Panc1 (cell line): ENCODE measurements around the gene CTNND2.

Experiments
- POLR2AphosphoS5 ChIP-seq: IDR thresholded peaks from 2 replicates; pipeline ENCODE4 v1.6.1; 2012; ENCODE audit warnings: mild to moderate bottlenecking, low read depth, low read length, moderate library complexity
- TCF7L2 ChIP-seq: IDR thresholded peaks from 2 replicates; pipeline ENCODE4 v1.6.1; 2011; ENCODE audit warnings: mild to moderate bottlenecking, low read depth, low read length, inconsistent platforms
- TF ChIP-seq, protein P1 (sequence below): fragments of 450-650 bp; IDR thresholded peaks from 2 replicates; pipeline ENCODE4 v1.5.1; 2017; ENCODE audit warnings: mild to moderate bottlenecking

DNA sequence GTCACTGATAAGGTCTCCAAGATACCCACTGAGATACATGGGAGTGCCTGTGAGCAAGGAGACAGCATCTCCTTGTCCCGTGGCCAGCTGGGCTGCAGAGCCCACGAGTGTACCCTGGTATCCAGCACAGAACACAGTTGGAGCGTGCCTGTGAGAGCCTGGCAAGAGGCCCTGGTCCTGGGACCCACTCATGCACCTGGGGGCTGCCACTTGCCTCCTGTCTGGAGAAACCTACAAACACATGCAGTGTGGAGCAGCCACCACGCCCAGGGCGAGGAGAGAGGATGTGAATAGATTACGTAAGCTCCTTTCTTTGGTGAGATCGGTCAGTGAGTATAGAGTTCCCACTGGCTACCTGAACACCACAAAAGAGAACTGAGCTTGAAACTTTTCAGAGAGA, 88.3 kb downstream of the CTNND2 start:
- TF ChIP-seq, protein P1, sequence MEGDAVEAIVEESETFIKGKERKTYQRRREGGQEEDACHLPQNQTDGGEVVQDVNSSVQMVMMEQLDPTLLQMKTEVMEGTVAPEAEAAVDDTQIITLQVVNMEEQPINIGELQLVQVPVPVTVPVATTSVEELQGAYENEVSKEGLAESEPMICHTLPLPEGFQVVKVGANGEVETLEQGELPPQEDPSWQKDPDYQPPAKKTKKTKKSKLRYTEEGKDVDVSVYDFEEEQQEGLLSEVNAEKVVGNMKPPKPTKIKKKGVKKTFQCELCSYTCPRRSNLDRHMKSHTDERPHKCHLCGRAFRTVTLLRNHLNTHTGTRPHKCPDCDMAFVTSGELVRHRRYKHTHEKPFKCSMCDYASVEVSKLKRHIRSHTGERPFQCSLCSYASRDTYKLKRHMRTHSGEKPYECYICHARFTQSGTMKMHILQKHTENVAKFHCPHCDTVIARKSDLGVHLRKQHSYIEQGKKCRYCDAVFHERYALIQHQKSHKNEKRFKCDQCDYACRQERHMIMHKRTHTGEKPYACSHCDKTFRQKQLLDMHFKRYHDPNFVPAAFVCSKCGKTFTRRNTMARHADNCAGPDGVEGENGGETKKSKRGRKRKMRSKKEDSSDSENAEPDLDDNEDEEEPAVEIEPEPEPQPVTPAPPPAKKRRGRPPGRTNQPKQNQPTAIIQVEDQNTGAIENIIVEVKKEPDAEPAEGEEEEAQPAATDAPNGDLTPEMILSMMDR = no peak
- TF ChIP-seq POLR2AphosphoS5 = no peak
- TF ChIP-seq TCF7L2 = no peak
